ENCODE measurements around the gene CATSPERE.

Gene CATSPERE, protein sequence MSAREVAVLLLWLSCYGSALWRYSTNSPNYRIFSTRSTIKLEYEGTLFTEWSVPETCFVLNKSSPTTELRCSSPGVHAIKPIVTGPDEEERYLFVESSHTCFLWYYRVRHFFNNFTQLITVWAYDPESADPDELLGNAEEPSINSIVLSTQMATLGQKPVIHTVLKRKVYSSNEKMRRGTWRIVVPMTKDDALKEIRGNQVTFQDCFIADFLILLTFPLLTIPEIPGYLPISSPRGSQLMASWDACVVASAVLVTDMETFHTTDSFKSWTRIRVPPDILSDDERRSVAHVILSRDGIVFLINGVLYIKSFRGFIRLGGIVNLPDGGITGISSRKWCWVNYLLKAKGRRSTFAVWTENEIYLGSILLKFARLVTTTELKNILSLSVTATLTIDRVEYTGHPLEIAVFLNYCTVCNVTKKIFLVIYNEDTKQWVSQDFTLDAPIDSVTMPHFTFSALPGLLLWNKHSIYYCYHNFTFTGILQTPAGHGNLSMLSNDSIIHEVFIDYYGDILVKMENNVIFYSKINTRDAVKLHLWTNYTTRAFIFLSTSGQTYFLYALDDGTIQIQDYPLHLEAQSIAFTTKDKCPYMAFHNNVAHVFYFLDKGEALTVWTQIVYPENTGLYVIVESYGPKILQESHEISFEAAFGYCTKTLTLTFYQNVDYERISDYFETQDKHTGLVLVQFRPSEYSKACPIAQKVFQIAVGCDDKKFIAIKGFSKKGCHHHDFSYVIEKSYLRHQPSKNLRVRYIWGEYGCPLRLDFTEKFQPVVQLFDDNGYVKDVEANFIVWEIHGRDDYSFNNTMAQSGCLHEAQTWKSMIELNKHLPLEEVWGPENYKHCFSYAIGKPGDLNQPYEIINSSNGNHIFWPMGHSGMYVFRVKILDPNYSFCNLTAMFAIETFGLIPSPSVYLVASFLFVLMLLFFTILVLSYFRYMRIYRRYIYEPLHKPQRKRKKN

DNA sequence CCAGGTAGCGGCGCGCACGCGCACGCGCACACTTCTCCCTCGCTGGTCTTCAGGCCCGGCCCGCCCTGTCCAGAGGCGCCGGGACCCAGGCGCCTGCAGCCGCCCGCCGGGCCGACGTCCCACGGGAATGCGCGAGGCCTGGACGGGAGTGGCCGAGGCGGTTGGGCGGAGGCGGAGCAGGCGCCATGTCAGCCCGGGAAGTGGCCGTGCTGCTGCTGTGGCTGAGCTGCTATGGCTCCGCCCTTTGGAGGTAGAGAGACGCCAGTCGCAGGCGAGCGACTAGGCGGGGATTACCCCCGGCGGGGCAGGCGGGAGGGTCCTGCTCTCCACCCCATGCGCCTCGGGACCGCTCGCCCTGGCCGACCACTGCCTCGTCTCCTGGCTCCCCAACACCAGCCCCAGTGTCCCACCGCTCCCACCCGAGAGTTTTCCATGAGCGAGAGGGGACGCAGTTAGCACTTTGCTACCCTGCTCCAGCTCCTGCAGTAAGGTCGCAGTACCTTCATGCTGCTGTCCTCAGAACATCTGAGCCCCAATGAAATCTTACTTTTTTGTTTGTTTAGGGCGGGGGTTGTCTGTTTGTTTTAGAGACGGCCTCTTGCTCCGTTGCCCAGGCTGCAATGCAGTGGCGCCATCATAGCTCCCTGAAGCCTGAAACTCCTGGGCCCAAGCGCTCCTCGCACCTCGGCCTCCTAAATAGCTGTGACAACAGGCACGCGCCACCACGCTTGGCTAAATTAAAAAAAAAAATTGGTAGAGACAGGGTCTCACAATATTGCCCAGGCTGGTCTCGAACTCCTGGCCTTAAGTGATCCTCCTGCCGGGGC is at the start of gene CATSPERE:
Gene CATSPERE (plus strand): TSS at position 29 of the 827 bp plus-strand sequence. CDS start 157 bp downstream, at position 186.
- peak; percentile 57 to 60 for DNase-seq (ENCODE audit: low read depth in 2 of 2)

DNA sequence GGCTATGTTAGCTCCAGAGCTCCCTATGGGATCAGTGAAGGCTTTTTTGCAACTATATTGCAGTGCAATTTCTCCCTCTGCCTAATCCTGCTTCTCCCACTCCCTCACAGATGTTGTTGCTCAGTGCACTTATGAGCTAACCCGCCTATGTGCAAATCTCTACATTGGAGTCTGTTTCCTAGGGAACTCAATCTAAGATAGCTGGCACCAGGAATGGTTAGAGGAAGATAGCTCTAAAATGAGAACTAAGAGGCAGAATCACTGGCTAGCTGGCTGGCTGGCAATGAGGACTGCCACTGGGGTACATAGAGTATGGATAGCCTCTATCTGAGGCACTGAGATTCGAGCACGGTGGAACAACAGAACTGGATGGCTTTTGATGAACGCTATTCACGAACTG is 48.9 kb upstream of the CATSPERE start:
- DNase-seq (ENCODE audit: low read depth in 2 of 2): no peak

DNA sequence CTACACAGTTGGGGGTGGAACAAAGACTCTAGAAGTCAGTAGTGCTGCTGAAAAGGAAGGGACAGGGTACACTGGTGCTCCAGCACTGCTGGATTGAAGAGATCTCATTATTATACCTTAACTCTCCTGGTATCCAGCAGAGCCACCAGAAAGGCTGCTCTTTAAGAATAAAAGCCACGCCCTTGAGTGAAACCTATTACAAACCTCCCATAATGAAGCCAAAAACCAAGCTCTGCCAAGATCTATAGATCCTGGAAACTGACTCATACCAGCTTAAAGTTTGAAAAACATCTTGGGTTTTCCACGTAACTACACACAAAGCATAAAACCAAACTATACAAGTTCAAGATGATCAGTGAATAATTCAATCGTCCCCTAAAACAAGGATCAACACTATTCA is 47.3 kb upstream of the CATSPERE start:
- no peak for DNase-seq (ENCODE audit: low read depth in 2 of 2)

DNA sequence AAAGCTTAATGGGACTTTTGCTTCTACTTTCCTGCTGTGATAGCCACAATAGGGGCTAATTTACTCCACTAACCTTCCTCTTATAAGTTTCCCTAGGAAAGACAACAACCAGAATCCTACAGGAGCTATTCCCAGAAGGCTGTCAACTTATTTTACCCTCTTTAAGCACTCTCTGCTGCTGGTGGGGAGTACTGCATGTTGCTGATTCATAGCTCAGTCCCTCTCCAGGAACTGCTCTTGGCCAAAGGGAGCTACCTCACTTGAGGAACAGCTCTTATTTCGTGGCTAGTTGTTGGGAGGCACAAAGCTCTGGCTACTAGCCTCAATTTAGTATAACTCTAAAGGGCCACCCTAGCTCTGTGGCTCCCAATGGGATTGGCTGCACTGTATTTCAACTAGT is 46.5 kb upstream of the CATSPERE start:
- DNase-seq (ENCODE audit: low read depth in 2 of 2): no peak

DNA sequence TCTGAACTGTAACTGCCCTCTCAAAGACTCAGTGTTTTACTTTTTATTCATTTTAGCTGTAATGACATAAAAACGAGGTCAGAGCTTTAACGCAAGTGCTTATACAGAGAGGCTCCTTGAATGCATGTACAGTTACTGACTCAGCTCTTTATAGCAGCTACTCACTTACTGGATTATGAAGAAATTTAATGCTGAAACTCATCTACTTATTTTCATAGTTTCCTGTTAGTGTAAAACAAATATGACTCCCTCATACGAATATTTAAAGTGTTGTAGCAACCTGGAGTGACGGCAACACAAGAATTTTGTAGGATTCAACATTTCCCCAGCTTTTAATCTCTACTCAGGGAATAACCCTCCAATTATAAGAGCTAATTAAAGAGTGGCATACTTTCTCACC is 42.0 kb upstream of the CATSPERE start:
- DNase-seq (ENCODE audit: low read depth in 2 of 2): no peak

DNA sequence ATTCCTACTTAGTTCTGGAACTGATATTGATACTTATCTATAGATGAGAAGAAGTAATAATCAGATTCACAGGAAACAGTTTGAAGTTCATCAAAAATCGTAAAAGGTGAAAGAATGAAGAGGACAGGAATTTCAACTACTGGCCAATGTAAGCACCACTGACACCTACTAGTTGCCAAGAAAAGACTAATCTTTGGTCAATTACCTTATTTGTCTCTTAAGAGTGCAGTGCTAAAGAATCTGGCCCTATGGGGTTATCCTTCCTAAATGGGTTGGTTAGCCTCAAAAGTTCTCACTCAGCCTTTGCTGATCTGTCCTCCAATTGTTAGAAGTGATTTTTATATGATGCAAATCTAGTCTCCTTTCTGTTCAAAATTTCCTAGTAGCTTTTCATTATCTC is 38.9 kb upstream of the CATSPERE start:
- no peak for DNase-seq (ENCODE audit: low read depth in 2 of 2)

DNA sequence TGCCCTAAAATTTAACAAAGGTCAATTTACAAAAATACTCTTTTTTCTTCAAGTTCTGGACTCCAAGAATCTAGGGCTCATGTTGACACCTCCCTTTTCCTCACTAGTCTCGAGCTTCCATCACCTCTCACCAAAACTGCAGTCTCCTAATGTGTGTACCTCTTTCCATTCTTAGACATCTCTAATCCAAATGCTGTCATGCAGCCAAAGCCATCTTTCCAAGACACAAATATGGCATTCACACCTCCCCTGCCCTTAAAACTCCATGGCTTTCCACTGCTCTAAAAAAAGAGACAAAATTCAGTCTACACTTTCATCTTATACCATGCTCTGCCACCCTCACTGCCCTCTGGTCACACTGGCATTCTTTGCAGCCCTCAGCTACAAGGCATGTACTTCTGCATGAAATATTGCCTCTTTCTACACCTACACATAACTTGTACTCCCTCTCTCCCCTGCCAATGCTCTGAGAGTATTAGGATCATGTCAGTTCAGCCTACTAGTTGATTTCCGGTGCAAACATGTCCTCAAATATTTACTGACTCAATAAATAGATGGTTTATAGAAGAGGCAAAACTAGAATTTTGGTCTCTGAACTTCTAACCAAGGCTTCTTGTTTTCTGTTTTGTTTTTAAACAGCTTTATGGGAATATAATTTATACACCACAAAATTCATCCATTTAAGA is 36.3 kb upstream of the CATSPERE start:
- no peak for DNase-seq (ENCODE audit: low read depth in 2 of 2)

DNA sequence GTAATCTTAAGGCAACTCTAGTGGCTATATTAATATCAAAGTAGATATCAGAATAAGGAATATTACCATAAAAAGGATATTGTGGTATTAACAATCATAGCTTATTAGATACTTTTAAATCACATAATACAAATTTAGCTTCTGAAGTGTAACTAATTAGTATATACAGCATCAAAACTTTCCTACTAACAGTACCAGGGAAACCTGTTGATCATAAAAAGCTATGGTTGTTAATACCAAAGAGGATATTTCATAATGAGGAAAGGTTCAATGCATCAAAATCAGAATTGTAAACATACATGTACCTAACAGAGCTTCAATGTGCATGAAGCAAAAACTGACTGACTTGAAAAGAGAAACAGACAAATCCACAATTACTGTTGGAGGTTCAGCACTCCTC is 33.4 kb upstream of the CATSPERE start:
- no peak for DNase-seq (ENCODE audit: low read depth in 2 of 2)

DNA sequence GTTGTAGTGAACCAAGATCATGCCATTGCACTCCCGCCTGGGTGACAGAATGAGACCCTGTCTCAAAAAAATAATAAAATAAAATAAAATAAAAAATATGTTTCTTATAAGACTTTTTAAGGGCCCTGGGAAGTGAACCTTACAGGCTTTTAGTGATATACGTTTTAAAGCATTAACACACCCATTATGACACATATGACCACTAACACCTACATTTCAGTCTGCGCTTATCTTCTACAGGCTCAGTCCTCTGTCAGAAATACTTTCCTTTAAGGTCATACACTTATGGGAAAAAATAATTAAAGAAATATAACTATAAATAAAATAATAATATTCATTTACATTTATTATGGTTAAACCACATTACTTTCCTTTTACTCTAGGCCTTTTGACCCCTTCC is 31.3 kb upstream of the CATSPERE start:
- no peak for DNase-seq (ENCODE audit: low read depth in 2 of 2)

DNA sequence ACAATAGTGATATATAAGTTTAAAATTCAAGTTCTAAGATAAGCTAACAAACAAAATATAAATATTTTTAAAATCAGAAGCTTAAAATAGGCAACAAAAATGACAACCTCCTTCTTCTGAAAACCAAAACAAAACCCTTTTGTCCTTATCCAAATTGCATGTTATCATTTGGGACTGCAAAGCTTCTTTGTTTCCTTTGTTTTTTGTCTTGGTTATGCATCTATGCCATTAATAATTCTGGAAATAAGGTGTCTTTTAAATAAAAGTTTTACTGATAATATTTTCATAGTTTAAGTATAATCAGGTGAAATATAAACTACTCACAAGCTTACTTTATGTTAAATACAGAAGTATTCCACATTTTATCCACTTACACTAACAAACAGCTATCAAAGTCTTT is 29.9 kb upstream of the CATSPERE start:
- DNase-seq (ENCODE audit: low read depth in 2 of 2): no peak

DNA sequence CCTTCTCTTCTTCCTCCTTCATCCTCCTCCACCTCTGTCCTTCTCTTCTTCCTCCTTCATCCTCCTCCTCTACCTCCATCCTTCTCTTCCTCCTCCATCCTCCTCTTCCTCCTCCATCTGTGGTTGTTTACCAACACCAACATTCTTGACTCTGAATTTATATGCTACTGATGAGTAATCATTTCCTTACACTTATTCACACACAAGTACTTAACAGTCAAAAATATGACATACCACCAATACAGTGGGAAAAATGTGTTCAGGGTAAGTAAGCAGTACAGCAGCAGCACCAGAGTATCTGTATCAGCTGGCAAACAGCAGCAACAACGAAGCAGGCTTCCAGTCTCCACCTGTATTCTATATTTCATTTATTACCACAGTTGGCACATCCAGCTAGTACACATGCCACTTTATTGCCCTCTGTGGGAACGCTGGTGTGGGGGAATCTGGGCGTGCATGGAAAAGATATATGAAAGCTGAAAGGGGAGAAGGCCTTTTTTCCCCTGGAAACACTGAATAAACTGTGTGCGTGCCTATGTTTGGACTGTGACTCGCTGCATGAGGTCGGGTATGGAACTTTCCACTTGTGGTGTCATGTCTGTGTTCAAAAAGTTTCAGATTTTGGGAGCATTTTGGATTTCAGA is 25.4 kb upstream of the CATSPERE start:
- peak in 1 of 2 experiments; percentile 23 for DNase-seq (ENCODE audit: low read depth in 2 of 2)

DNA sequence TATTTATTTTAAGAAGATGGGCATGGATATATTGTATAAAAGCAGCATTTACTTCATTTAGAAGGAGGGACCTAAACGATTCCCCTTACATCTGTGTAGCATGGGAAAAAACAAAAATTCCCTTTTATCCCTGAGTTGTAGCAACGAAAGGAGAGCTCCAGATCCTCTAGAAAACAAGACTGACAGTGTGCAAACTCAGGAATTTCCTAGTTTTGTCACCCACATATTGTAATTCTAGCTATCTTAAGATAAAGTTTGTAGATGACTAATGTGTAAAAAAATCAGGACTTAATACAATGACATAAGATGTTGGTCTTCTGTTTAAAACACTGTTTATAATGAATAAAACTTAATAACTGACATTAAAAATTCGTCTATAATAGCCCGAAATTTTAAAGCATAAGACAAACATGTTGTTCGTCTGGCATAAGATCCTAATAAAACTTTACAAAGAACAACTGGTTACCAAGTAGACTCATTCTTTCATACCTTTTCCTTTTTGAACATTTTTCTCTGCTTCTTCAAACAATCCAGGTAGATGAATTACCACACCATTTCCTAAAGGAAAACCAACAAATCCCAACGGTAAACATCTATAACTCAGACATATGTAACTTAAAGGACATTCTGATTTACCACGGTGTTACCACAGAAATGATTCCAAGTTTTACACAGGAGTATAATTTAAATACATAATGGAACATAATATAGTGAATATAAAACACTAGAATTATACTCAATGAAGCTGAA is 24.6 kb upstream of the CATSPERE start:
- no peak for DNase-seq (ENCODE audit: low read depth in 2 of 2)

DNA sequence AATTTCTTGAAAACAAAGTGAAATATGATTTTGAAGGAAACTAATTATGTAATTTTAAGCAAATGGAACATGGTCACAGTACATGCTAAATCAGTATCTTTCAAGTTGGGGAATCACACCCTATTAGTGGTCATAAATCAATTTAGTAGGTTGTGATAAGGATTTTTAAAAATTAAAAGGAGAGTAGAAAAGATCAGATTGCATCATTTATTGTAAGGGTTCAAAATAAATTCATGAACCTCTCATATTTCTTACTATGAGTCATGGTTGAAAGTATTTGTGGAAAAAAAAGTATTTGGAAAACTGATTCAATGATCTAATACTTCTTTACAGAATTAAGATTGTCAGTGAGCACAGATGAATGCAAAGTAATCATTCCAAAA is 24.0 kb upstream of the CATSPERE start:
- no peak for DNase-seq (ENCODE audit: low read depth in 2 of 2)

DNA sequence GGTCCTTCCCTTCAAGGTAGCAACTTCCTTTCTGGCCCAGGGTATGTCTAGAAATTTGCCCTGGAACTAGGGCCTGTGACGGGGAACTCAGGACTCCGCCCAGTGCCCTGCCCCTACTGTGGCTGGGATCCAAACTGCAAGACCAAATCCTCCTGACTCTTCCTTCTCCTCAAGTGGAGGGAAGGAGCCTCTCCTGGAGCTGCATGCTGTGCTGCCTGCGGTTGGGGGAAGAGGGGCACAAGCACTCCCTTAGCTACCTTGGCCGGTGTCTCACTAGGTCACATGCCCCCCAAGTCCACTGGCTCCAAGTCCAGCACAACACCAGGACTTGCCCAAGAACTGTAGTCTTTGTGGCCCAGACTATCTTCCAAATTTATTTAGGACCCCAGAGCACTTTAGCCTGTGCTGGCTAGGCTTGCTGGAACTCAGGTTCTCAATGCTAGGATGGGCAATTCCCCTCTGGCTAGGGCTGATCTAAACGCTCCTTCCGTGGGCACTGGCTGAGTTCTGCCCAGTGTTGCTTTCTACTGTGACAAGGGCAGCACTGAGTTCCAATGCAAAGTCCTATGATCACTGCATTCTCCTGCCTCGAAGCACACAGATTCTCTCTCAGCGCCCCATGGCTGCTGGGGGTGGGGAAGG is 21.6 kb upstream of the CATSPERE start:
- no peak for DNase-seq (ENCODE audit: low read depth in 2 of 2)

DNA sequence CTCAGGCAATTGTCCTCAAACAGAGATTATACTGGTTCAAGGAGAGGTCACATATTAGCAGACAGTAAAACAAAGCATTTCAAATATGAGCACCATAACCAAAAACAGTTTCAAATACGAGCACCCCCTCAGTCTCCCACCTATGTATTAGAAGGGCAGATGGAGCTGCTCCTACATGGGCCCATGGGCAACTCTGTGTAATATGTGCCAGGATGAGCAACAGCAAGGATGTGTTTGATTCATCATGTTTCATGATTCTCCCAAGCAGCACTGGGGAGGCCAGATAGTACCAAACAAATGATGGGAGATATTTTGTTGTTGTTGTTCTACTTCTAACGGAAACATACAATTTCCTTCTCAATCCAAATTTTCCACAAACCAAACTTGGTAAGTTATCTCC is 18.2 kb upstream of the CATSPERE start:
- DNase-seq (ENCODE audit: low read depth in 2 of 2): no peak

DNA sequence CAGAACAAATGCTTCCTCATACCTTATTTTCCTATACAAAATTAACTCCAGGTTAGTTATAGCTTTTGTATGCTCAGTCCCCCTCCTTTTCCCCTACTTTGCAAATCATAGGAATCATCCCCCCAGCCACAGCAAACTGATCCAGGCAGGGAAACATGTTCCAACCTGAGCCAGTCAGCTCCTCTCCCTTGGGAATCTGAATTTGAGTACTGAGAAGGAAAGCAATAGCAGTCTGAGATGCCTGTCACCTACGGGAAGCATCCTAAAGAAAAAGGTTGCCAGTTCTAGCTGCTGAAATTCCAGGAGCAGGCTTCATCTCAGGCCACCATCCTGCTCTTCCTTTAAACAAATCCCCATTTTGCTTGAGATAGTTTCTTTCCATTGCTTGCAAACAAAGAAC is 16.2 kb upstream of the CATSPERE start:
- DNase-seq (ENCODE audit: low read depth in 2 of 2): no peak

DNA sequence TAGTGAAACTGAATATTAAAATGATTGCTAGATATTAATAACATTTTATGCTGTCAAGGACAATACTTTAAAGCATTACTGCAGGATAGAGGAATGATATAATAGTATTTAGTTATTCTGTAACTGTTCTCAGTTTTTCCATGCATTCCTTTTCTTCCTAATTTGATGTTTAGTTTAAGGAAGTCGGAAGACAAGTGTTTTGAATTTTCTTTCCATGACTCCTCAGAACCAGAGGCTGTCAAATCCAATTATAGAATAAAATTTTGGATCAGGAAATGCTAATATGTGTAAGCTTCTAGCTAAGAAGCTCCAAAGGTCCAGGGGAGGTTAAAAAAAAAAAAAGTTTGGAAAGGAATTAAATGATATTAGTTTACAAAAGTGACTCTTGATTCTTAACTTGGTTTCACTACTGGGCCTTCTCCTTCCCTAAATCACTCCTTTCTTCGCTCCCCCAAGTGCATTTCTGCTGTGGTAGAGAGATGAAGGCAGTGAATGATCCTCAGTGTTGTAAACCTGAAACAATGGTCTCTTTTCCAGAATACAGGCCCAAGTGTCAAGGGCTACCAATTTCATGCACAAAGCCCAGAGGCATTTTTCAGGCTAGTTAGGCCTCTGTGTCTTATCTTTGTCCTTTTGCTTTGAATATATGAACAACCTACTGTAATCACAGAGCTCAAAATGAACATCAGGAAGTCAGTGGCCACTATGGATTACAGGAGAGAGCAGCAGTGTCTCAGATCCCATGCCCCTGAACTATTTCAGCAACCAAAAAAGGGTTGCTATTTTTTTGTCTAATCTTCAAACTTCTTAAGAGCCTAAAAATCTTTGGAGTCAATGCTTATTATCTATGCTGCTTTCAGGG is 15.5 kb upstream of the CATSPERE start:
- DNase-seq (ENCODE audit: low read depth in 2 of 2): no peak

DNA sequence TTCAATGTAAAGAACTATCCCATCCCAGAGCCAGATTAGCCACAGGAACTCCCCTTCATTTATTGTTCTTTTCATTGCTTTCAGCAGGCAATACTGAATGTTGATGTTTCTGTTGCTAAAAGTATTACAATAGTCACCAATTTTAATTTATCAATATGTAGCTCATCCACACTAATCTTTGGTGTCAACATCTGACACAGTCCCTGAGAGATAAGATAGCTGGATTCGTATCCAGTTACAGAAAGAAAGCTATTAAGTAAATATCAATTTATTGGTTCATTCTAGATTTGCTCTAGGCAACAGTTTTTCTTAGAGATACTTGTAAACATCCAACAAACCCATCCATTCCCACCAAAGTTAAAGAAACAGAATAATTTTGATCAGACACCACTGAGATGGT is 14.0 kb upstream of the CATSPERE start:
- DNase-seq (ENCODE audit: low read depth in 2 of 2): no peak

DNA sequence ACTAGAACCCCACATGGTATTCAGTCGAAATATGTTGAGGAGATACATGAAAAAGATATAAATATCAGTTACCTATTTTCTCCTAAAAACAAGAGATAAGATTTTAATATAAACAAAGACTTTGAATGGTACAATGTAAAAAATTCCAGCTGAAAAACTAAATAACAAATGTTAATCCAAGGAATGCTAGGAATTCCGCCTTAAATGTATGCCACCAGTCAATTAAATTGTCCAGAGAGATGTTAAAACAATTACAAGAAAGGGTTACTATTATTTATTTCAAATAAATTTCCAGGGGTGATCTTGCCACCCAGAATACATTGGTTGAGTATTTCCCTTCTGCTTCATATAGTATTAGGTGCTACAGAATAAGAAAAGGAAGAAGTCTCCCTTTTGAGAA is 13.5 kb upstream of the CATSPERE start:
- DNase-seq (ENCODE audit: low read depth in 2 of 2): no peak
